IPS-18a (cell line): ENCODE measurements around the gene LYPD6B.

Experiments used
- H3K27ac ChIP-seq: one replicate; pipeline ENCODE4 v1.5.1; 2013; ENCODE audit warnings: low read length
- H3K27me3 ChIP-seq: one replicate; pipeline ENCODE4 v1.6.1; 2013; ENCODE audit warnings: mild to moderate bottlenecking, low read length; ENCODE audit not compliant: control insufficient read depth, insufficient read depth
- H3K36me3 ChIP-seq: one replicate; pipeline ENCODE4 v1.6.1; 2013; ENCODE audit warnings: low read depth, low read length; ENCODE audit not compliant: control insufficient read depth
- H3K4me1 ChIP-seq: one replicate; pipeline ENCODE4 v1.6.1; 2013; ENCODE audit warnings: low read depth, low read length; ENCODE audit not compliant: control insufficient read depth
- H3K4me3 ChIP-seq: one replicate; pipeline ENCODE4 v1.5.1; 2013; ENCODE audit warnings: low read length
- H3K9ac ChIP-seq: one replicate; pipeline ENCODE4 v1.6.1; 2013; ENCODE audit warnings: mild to moderate bottlenecking, low read length, moderate library complexity
- H3K9me3 ChIP-seq: one replicate; pipeline ENCODE4 v1.6.1; 2013; ENCODE audit warnings: low read depth, low read length; ENCODE audit not compliant: control insufficient read depth

Gene LYPD6B

DNA sequence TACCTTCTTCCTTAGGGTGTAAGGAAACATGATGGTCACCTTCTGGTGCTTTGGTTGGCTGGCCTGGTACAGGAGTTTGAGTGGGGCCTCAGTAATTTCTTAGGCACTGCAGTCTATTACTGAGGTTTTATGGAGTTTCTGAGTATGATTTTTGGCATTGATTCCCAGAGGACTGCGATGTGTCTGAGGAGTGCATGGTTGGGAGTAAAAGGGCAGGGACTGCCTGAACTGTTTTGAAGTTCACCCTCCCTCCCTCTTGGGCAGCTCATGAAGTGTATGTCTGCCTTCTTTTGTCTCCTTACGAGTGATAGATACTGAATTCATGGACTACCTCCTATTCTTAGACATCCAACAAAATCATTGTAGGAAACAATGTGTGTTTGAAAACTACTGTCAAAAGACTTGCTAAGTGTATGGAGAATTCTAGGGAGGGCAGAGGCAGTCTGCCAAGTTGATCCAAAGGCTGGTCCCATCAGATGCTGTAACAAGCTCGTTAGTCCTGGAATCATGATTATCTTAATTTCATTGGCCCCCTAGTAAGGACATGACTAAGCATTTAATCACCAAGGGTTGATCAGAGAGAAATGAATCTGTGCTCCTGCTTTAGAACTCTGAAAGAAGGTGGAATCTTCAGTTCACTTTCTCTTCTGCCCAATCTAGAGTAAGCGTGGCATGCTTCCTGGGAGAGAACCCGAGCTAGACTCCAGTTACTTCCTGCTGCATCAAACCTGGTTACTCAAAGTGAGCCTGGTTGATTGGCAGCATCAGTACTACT lies 26.5 kb downstream of the LYPD6B start:
- no peaks in the 10 kb centered on the region for H3K36me3 ChIP-seq
- H3K4me3 ChIP-seq: no peak overlapping the region
- no peaks in the 10 kb centered on the region for H3K4me1 ChIP-seq
- no peak overlapping the region for H3K9ac ChIP-seq
- H3K9me3 ChIP-seq: no peaks in the 10 kb centered on the region
- no peak overlapping the region for H3K27ac ChIP-seq
- no peaks in the 10 kb centered on the region for H3K27me3 ChIP-seq

- Histone ChIP-seq H3K4me3 (no peak overlapping the region), H3K27me3 (no peaks in the 10 kb centered on the region), H3K9me3 (no peaks in the 10 kb centered on the region), H3K27ac (no peak overlapping the region), H3K4me1 (peaks cover 7% of the 10 kb centered on the region), H3K36me3 (no peaks in the 10 kb centered on the region), H3K9ac (no peak overlapping the region)
Observed at GRCh38 chr2:149068225-149068995, 29.9 kb downstream of the LYPD6B start.

DNA sequence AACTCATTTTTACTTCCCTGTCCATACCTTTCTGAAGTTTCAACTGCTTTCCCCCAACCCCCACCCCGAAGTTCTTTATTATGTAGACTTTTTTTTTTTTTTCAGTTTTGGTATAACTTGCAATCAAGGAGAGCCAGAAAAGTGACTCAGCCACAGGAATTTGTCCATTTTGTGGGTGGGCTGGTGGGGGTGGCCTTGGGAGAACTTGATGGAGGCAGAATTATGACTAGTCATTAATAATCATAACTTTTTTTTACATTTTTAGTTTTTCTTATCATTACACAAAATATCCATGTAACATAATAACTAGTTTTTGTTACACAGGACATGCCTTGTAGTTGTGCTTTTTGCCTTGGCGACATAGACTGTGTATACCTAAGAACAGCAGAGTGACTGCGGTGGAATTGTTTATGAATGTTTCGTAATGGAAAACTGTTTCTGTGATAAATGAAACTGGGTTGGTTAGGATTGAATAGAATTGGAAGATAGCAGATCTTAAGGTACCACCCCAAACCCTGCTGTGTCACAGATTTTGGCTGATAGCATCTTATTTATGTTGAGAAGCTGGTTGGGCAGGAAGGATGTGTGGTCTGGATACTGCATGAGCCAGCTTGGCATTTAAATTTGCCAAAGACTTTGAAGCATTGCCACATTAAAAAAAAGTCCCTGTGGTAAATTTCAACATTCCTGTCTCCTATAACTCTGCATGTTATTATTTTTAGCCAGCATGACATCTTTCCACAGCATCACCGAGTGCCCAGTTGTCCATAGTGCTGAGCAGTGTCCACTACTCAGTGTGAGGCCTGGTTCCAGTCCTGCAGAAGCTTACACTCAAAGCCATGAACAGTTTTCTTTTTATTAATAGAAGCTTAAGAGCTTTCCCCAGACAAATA lies 30.7 kb downstream of the LYPD6B start:
- H3K9ac ChIP-seq: no peak overlapping the region
- no peak overlapping the region for H3K27ac ChIP-seq
- H3K4me3 ChIP-seq: no peak overlapping the region
- H3K9me3 ChIP-seq: no peaks in the 10 kb centered on the region
- no peaks in the 10 kb centered on the region for H3K36me3 ChIP-seq
- peaks cover 7% of the 10 kb centered on the region for H3K4me1 ChIP-seq
- H3K27me3 ChIP-seq: no peaks in the 10 kb centered on the region

DNA sequence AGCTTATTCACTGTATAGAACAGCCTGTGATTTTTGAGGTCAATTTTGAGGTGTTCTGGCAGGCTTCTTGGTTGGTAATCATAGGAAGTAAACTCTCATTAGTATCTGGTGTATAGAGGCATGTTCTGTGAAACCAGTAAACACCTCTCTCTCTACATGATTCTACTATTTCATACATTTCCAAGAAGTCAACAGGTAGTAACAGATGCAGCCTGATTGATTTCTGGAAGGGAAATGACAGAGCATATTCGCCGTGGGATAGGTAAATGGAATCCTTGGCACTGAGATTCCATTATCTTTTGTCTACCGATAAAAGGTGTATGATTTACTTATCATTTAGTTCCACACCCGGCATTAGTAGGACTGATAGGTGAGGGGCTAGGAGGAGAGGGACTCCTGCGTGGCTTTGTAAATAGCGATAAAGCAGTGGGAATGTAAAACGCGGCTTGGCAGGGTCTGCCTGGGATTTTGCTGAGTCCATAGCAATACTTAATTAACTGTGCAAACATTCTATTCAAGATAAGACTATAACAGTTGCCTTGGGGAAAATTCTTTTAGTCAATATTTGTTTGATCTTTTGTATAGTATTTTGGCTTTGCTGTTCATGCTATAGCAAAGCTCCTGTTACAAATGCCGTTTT lies 32.3 kb downstream of the LYPD6B start:
- Histone ChIP-seq H3K4me3 (no peak overlapping the region), H3K36me3 (no peaks in the 10 kb centered on the region), H3K27ac (no peak overlapping the region), H3K4me1 (peaks cover 12% of the 10 kb centered on the region), H3K9me3 (no peaks in the 10 kb centered on the region), H3K27me3 (no peaks in the 10 kb centered on the region), H3K9ac (no peak overlapping the region)

DNA sequence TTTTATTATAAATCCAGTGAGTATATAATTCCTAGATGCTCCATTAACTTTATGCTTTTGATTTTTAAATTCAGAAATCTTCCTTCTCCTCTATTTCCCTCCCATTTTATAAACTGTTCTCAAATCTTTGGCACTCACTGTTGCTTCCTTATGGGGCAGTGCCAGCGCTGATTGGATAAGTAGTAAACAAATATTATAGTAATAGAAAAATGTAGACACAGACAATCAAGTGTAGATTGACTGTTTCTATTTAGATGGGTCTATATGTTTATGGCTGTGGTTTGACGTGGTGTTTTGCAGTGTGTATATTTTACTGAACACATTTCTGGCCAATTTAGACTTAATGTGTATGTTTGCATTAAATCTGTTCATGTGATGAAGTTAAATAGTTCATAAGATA lies 36.6 kb downstream of the LYPD6B start:
- Histone ChIP-seq H3K36me3 (no peaks in the 10 kb centered on the region), H3K9me3 (no peaks in the 10 kb centered on the region), H3K9ac (no peak overlapping the region), H3K27me3 (no peaks in the 10 kb centered on the region), H3K27ac (no peak overlapping the region), H3K4me3 (no peak overlapping the region), H3K4me1 (peaks cover 39% of the 10 kb centered on the region)

DNA sequence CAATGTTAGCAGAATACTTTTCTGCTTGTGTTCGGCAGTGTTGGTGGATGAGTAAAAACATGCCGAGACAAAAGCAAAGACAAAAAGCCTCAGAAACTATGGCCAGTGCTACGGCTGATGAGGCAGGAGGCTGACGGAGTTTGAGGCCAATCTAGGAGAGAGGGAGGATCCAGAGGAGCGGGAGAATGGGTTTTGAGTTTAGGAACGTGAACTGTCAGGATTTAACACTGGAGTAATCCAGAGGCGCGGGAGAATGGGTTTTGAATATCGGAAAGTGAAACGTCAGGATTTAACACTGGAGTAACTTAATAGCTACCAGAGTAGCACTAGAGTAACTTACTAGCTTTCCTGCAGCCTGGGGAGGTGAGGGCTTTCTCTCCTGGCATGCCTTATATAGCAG lies 37.4 kb downstream of the LYPD6B start:
- no peak overlapping the region for H3K4me3 ChIP-seq
- no peak overlapping the region for H3K9ac ChIP-seq
- no peaks in the 10 kb centered on the region for H3K27me3 ChIP-seq
- H3K9me3 ChIP-seq: no peaks in the 10 kb centered on the region
- no peaks in the 10 kb centered on the region for H3K36me3 ChIP-seq
- no peak overlapping the region for H3K27ac ChIP-seq
- H3K4me1 ChIP-seq: peaks cover 38% of the 10 kb centered on the region

DNA sequence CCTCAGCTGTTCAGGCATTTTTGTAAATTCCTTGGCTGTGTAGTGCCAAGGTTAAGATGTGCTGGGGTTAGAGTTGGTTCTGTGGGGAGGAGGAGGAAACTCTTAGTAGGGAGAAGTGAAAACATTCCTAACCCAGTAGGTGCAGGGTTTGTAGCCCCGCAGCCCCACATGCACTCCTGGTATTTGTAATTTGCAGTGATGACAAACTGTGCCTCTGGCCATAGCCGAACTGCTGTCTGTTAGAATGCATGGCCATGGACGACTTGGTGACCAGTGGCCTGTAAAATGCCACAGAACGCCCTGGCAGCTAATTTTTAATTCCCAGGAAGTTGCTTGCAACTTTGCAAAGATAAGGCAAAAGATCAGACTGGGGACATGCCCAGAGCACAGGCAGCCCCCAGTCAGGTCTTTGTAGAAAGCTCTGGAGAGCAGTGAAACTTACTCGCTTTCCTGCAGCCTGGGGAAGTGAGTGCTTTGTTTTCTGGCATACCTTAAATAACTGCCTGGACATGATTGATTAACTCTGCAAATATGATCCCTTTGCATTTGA lies 38.4 kb downstream of the LYPD6B start:
- Histone ChIP-seq H3K4me1 (peaks cover 44% of the 10 kb centered on the region), H3K9me3 (no peaks in the 10 kb centered on the region), H3K36me3 (no peaks in the 10 kb centered on the region), H3K27ac (no peak overlapping the region), H3K9ac (no peak overlapping the region), H3K4me3 (peak overlapping the region; percentile 23), H3K27me3 (no peaks in the 10 kb centered on the region)

DNA sequence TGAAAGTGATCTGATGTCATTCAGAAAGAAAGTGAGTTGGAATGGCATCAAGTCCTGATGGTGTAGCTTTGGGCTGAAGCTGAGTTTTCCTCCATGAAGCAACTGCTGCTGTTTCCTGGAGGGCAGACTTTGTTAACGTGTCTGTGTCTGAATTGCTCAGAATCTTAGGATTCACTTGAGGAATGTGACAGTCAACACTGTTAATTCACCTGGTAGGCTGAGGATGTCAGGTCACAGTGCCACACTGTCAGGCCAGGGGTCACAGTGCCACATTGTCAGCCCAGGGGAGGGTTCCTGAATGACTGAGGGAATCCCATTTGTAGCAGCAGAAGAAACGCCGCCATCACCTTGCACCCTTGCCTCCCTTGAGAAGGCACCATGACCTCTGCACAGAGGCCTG lies 39.4 kb downstream of the LYPD6B start:
- Histone ChIP-seq H3K36me3 (no peaks in the 10 kb centered on the region), H3K9ac (no peak overlapping the region), H3K9me3 (no peaks in the 10 kb centered on the region), H3K4me1 (peaks cover 53% of the 10 kb centered on the region), H3K27ac (no peak overlapping the region), H3K4me3 (peak overlapping the region; percentile 26), H3K27me3 (no peaks in the 10 kb centered on the region)

DNA sequence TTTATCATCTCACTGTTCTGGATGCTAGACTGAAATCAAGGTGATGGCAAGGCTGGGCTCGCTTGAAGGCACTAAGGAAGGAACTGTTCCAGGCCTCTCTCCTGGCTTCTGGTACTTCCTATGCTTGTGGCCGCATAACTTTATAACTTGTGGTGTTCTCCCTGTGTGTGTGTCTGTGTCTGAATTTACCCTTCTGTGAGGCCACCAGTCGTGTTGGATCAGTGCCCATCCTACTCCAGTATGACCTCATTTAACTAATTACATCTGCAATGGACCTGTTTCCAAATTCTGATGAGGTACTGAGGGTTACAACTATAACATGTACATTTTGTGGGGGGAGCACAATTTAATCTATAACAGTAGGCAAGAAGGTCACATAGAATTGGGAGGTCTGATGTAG lies 41.6 kb downstream of the LYPD6B start:
- no peaks in the 10 kb centered on the region for H3K9me3 ChIP-seq
- H3K4me3 ChIP-seq: no peak overlapping the region

DNA sequence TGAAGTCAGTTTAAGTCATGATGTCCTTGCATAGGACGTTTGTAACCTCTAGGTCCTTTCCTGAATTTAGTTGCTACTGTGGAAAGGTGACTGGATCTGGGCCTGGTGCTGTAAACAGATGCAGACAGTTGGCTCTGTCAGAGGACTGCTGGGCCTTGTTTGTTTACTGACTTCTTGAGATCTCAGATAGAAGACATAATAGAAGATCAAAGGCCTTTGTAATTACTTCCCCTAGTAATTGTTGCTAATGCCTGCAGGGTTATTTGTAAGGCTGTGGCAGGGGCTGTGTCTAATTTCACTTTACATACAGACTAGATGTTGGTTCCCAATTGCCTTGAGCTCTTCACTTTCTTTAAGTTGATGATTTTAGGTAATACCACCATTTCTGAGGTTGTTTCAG lies 42.5 kb downstream of the LYPD6B start:
- H3K4me3 ChIP-seq: no peak overlapping the region
- no peak overlapping the region for H3K27ac ChIP-seq
- H3K9ac ChIP-seq: no peak overlapping the region
- H3K36me3 ChIP-seq: no peaks in the 10 kb centered on the region
- H3K9me3 ChIP-seq: no peaks in the 10 kb centered on the region
- peaks cover 52% of the 10 kb centered on the region for H3K4me1 ChIP-seq
- no peaks in the 10 kb centered on the region for H3K27me3 ChIP-seq

More for the DNA sequence above, 41.6 kb downstream of the LYPD6B start:
- Histone ChIP-seq H3K9ac (no peak overlapping the region), H3K36me3 (no peaks in the 10 kb centered on the region), H3K4me1 (peaks cover 59% of the 10 kb centered on the region), H3K27me3 (no peaks in the 10 kb centered on the region), H3K27ac (no peak overlapping the region)

DNA sequence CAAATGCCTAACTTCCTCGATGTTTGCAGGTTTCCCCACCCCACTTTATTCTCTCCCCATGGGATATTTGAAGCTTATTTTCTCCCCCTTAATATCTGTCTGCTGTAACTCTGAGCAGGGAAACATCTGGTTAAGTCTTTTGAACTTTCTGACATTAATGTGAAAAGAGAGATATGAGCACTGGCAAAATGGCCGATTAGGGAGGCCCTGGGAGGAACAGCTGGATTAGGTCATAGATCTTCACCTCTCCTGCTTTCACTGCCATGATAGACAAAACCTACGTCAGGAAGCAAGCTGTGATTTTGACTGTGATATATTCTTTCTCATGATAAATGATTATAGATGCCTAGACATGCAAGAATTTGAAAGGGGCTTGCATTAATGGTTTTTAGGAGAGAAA lies 43.6 kb downstream of the LYPD6B start:
- no peak overlapping the region for H3K9ac ChIP-seq
- H3K4me3 ChIP-seq: no peak overlapping the region
- no peak overlapping the region for H3K27ac ChIP-seq
- H3K4me1 ChIP-seq: peaks cover 41% of the 10 kb centered on the region
- no peaks in the 10 kb centered on the region for H3K36me3 ChIP-seq
- no peaks in the 10 kb centered on the region for H3K27me3 ChIP-seq
- H3K9me3 ChIP-seq: no peaks in the 10 kb centered on the region
